ENCODE data around the gene RALGPS1.

The RALGPS1 gene

DNA sequence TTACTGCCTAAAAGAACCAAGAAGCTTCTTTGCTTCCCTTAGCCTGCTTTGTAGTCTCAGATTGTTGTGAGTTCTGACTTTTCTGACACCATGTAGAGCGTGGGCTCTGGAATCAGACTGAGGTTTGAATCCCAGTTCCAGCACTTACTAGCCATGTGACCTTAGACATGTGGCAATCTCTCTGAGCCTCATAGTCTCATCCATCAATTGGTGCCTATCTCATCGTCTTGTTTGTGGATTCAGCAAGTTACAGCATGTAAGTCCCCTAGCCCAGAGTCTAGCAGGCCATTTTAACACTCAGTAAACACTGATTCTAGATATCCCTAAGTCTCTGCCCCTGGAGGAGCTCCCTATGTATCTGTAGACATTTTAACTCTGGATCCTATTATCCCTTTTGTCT is 113.1 kb downstream of the RALGPS1 start:
- FAIRE-seq, result no peak

DNA sequence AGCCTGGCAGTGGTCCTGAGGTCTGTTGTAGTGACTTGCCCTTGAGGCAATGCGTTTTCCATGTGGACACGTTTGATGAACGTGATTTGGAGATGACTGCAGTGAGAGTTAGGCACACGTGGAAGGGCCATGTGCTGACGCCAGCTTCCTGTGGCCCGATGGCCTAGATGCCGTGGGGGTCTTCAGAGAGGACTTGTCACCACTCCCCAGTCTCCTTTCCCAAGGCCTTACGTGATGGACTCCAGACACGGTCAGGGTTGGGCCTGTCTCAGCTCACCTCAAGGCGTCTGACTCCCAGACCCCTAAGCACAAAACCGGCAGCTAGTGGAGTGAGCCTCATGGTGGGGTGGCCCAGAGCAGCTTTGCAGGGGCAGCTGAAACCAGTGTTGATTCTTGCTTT is 115.0 kb downstream of the RALGPS1 start:
- no peak for FAIRE-seq

DNA sequence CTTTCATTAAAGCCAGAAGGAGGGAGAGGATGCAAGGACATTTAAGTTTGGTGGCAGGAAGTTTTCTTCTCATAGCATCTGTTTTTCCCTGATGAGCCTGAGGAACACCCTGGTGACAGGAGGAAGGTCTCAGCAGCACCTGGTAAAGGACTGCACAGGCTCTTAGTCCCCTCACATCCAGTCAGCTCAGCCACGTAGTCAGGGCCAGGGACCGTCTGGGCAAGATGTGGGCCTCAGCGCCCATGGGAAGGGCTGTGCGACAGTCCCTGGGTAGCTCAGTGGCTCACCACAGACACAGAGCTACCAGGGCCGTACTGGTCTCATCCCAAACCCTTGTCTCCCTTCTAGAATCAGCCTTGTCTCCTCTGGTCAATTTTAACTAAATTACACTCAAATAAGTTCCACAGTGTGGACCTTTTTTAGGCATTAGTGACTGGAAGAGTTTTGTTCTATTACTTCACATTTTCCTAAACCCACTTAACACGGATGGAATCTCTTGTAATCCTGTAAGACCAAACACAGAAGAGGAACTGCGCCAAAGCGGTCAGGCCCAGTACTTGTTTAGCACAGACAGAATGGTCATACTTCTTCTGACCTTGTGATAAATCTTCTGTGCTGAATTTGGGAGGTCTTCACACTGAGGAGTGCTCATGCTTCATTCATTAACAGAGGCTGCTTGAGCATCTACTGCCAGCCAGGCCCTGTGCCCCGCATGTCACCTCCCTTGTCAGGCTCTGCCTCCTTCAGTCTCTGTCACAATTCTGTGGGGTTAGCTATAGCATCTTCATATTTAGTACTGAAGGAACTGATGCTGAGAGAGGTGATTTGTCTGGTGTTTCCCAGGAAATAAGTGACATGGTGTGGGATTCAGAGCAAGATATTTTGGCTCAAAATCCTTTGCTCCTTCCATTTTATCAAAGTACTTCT is 116.5 kb downstream of the RALGPS1 start:
- FAIRE-seq, result no peak

DNA sequence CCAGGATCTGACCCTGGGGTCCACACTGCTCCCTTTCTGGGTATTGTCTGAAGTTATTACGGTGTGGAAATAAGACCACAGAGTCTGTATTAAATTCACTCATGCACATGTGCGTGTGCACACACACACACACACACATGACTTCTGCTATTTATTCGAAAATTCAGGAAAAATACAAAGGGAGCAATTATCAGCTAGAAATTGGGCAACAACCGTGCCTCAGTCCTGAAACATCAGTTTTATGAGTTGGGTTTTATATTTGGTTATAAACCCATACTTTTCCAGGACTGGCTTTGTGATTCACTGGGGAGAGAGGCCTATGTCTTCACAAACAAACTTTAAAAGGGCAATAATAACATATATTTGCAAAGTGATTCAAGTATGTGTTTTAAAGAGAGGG is 117.7 kb downstream of the RALGPS1 start:
- FAIRE-seq, result no peak

DNA sequence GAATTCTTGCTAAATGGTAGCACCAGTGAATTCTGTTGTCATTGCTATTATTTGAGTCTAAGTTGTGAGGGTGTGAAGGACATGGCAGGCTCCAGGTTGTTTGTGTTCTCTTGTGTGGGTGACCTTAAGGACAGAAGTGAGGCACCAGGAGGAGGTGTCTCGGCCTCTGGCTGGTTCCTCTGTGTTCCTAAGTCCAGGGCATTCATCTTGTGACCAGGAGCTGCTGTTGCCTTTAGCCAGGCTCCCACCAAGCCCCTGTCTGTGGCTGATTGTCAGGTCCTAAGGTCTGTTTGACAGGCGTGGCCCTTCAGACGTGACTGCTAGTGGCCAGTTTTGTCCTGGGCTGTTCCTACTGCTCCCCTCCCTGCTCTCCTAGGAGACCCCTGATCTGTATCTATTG is 118.5 kb downstream of the RALGPS1 start:
- no peak for FAIRE-seq

DNA sequence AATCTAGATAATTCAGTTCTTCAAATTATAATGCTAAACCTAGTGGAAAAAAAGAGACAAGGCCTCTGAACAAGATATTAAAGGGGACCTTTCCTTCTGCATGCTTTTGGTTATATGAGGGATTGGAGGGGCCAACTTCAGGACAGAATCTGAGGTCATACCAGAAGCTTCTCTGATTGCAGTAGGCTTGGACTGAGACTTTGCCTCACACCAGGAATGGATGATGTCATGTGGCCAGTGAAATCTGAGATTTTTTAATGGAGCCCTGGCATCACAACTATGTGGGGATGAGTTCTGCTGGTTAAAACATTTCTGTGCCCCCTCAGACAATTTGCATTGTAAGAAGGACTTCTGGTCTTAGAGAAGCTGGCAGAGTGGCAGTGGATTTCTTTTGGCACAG is 119.2 kb downstream of the RALGPS1 start:
- no peak for FAIRE-seq

DNA sequence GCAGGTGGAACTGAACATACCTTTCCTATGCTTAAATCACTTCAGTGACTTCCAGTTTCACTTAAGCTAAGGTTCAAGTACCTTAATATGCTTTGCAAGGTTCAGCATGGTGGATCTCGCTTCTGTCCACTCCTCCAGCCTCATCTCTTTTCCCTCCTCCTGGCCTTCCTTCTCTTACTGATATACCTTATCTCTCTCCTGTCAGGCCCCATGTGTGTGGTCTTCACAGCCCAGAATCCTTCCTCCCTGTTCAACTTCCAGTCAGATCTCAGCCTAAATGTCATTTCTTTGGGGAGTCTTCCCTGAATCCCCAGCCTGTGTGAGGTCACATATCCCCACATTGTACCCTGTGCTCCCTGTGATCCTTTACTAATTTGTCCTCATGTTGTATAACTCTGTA is 120.1 kb downstream of the RALGPS1 start:
- no peak for FAIRE-seq

DNA sequence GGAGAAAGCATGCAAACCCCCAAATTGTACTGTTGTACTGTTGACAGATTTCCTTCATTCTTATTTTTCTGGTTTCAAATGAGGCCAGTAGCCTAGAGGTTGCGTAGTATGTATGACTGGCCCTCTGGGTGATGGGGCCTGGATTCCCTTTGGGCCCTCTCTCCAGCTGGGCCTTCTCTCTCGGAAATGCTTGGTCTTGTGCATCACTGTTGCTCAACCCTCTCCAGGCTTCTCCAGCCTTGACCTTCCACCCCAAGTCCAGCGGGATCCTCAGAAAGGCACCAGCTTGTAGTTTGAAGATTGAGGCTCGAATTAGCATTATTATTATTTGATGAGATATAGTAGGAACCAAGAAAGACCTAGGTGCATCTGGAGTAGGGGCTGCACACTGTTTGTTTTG is 120.8 kb downstream of the RALGPS1 start:
- no peak for FAIRE-seq

DNA sequence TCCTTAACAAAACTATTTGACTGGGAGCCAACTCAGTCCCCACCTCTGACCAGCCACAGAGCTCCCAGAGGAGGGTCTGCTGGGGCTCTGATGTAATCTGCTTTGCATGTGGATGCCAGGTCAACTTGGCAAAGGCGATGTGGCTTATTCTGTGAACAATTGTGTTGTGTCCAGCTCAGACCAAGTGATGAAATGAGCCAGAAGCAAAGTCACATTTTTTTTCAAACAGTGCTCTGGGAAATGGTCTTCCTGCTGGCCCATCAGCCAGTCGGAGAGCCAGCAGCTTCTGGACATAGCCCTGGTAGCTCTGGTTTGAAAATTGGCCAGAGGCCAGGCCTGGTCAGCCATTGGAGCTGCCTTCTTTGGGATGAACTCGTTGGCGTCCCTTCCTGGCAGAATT is 121.4 kb downstream of the RALGPS1 start:
- FAIRE-seq, result no peak

DNA sequence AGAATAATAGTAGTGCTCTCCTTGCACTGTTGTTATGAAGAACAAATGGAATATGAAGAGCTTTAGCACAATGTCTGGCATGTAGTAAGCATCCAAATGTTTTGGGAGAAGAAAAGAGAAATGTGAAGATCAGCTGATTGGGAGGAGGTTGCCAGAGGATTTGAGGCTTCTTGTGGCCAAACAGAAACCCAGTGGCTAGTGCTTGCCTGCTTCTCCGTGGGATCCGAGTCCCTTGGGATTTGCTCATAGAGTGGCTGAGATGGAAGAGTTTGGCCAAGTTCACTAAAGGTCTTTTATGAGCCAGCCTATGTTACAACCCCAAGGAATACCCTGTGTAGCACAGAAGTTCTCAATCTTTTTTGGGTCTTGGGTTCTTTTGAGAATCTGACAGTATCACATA is 121.9 kb downstream of the RALGPS1 start:
- no peak for FAIRE-seq

DNA sequence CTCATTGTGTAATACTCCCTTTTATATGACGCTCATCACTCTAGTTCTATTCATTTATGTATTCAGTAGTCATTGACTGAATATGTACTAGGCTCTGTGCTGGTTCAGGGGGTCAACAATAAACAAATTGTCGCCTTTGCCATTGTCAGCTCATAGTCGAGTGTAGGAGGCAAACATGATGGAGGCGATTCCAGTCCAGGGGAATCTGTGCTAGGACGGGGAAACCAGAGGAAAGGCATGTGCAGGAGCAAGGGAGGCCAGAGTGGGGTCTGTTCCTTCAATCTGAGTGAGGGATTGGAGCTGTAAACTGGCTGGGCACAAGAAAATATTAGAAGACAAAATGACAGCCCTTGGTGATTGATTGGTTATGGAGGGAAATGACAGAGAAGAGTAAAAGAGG is 123.9 kb downstream of the RALGPS1 start:
- FAIRE-seq, result no peak

DNA sequence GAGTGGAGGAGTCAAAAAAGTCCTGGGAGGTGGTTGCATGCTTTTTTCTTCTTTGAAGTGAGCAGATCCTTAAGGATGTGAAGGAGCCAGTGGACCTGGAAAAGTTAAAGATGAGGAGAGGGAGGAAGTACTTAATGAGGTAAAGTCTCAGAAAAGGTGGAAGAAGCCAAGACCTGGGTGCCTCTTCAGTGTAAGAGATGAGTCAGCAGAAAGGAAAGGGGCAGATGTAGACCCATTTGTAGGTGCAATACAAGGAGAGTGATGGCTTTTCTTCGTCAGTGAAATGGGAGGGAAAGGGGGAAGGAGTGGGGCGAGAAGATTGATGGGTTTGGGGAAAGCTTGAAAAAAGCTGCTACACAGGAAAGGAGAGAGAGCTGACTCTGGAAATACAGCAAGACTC is 124.9 kb downstream of the RALGPS1 start:
- no peak for FAIRE-seq

DNA sequence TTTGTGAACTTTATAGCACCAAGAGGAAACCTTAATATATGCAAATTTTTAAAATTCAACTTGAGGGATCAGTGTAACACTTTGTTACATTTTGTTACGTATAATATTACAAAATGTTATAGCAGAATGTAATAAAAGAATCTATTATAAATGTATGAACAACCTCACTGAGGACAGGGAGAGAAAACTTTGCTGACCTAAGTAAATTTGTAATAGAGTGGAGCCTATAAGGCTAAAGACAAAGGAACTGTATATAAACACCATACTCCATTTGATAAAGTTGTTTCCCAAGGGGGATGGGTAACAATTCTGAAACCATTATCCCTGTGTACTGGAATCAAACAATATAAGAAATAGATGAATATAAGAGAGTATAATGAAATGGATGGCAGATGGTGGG is 130.6 kb downstream of the RALGPS1 start:
- FAIRE-seq, result no peak

DNA sequence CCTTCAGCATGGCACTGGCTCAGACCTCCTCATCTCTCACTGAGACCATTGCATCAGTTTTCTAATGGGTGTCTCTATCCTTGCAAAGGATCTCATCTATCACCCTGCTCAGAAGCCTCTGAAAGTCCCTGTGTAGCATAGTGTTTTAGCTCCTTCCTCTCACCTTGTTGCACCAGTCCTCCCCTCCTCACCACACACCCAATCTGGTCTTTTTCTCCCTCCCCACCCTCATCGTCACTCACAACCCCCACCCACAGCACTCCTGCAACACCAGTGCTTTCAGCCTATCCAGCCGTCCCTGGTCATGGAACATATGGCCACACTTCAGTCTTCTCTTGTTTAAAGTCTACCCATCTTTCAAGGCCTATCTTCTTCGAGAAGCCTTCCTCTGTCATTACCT is 133.4 kb downstream of the RALGPS1 start:
- no peak for FAIRE-seq

DNA sequence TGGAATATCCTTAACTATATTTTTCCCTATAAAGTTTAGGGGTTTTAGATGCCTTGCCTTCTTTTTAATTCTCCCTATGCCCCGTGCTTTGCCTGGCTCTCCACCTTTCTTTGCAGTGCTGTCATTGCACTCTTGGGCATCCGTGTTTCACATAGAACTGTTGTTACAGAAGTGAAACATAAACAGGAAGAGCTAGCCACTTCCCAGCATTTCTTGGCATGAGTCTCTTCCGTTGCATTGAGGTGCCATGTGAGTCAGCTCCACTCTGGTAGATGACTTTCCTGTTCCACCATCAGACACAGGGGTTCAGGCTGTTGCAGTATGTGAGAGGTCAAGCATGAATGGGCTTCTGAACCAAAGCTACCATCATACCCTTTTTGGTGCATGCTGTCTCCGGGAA is 134.5 kb downstream of the RALGPS1 start:
- FAIRE-seq, result no peak

DNA sequence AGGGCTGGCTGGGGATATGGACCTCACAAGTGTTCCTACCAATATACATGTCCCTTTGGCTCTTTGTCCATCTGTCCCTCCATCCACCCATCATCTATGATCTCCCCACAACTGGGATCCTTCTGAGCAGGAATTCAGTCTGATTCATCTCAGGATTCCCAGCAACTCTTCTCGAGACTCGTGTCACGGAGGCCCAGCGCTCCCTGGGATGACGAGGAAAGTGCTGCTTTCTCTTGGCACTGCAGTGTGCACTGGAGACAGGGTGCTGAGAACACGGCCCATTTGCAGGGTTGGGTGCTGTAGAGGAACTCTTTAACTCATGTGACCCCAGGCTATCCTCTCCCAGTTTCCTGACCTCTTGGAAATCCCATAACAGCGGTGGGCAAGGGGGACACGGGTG is 135.0 kb downstream of the RALGPS1 start:
- FAIRE-seq, result no peak

DNA sequence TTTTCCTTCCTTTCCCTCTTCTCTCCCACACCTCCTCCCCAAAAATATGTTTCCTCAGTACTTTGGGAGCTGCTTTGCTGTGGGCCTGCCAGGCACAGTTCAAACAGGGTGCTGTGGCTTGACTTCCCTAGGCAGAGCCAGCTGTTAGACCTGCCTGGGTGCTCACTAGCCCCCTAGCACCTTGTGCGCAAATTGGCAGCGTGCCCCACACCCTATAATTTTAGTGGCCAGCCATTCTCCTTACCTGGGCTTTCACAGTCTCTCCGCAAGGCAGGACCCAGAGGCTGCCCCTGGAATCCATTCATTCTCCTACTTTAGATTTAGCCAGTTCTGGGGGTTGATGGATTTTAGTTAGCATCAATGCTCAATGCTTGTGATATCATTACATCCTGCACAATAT is 135.6 kb downstream of the RALGPS1 start:
- no peak for FAIRE-seq

DNA sequence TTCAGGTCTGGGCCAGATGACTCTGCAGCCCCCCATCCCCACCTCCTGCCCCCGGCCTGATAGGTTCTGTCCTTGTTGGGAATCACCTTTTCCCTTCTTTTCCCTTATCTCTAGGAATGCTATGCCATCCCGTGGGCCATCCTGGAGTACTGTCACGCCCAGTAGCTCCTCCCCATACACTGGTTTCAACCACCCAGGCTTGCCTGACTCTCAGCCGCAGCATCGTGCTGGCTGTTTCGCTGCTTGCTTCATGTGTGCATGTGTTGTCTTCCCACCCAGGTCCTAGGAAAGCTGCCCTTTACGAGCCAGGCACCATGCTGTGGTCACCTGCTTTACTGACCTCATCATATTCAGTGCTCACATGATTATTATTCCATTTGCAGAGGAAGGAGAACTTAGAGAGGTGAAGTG is 136.0 kb downstream of the RALGPS1 start:
- no peak for FAIRE-seq

DNA sequence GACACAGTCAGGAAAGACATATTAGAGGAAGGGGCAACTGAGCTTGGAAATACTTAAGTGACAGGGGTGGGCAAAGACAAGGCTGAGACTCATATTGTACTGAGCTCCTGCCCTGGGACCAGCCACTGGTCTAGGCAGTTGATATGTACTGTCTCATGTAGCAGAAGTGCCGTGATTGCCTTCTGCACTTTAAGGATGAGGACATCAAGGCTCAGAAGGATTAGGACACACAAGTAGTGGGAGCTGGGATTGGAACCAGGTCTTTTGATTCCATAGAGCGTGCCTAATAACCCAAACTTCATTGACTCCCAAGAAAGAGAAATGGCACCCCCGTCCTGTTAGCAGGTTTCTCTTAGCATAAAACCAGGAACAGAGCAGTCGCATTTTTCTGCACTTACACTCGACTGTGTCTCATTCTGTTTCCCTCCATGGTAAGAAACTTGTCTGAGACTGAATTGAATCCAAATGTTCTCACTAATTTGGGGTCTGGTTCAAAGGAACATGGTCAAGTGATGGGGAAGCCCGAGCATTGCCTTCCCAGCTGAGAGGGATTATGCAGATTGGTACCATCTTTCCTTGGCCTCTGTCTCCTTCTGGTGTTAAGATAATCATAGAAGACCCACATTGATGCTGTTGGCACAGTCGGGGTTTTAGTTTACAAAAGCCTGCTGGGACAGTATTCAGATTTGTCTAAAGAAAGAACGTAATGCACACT is 137.5 kb downstream of the RALGPS1 start:
- no peak for FAIRE-seq

DNA sequence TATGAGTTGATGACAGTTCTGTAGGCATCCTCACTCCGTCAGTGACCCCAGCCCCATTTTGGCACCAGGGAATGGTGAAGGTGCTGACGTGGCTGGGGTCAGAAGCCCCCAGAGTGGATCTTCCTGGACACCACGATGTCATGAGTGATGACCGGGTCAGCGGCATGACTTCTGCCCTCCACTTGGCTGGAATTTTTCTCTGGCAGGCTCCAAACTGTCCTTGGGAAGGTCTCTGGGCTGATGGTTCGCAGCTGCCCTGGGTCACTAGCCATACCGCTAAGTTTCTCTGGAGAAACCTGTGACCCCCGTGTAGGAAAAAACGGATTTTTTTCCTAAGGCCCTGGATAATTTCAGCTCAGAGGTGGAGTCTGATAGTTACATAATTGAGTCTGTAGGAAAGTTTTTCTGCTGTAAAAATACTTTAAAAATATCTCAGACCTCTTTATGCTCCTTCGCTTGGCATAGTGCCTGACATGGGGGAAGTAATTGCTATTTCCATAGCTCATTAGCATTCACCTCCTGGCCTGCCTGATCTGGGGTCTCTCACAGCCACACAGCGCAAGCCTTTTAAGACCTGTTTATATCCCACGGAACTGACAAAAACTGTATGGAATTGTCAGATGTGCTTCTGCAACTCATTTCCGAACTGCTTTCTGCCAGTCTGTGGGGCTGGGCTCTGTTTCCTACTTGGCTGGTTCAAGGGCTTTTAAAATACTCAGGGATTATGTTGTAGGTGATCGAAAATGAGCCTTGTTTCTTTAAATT is 138.7 kb downstream of the RALGPS1 start:
- no peak for FAIRE-seq

DNA sequence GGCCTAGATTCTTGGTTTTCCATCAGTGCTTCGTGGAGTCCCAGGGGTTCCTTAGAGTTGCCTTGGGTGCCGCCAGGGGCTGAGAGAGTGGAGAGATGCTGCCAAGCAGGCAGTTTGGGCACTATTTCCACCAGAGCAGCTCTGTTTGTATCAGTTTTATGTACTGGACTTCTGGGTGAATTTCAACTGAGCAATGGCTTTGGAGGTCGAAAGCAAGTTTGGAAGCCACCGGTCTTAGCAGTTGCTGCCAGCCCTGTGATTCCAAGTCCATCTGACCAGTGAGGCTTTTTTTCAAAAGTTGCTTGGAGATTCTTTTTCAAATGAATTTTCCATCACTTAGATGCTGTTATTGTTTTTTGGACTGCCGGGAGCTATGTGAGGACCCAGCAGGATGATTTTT is 139.4 kb downstream of the RALGPS1 start:
- no peak for FAIRE-seq

DNA sequence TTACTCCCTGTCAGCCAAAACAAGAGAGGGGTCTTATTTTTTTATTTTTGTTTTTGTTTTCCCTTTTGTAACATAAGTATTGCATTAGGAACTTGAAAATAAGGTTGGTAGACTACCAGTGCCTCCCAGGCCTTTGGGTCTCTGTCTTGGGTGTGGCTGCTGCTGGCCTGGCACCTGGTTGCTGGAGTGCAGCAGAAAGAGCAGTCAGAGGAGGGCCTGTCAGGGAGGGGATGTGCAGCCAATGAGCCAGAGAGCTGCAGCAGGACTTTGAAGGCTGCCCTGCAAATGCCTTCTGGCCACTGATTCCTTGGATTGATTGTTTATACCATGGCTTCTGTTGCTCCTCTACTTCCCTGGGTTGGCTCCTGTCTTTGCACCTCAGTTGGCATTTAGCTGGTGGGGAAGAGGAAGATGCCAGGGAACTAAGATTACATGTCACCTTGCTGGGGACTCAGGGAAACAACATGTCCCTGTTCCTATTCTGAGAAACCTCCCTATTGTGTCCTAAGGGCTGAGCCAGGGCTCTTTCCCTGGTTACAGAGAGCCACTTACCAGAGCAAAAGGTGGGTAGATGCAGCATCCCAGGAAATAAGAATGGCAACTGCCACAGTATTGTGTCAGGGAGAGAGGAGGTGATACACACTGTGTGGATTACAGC is 141.3 kb downstream of the RALGPS1 start:
- FAIRE-seq, result no peak

DNA sequence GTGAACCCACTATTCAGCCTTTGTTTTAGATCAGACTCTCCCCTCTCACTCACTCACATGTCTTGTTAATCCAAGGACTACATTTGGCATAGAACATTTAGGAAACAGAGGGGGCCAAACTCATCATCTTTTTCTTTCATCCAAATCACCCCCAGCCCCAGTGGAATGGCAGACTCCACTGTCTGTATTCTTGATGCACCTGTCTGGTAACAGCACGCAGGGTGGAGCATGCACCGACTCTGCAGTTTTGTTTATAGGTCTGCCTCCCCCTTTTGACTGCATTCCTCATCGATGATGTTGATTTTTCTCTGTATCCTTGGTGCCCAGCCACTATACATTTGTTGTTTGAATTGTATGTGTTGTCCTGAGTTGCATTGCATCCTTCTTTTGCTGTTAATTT is 141.9 kb downstream of the RALGPS1 start:
- FAIRE-seq, result no peak
